SKM-1 (cell line): Measurements from ENCODE around the gene CTNNA2.

Source experiments
- DNase-seq: peaks from one replicate; lab custom pipeline; 2025; ENCODE audit not compliant: unreplicated experiment; lab: John Stamatoyannopoulos, UW

The CTNNA2 gene

DNA sequence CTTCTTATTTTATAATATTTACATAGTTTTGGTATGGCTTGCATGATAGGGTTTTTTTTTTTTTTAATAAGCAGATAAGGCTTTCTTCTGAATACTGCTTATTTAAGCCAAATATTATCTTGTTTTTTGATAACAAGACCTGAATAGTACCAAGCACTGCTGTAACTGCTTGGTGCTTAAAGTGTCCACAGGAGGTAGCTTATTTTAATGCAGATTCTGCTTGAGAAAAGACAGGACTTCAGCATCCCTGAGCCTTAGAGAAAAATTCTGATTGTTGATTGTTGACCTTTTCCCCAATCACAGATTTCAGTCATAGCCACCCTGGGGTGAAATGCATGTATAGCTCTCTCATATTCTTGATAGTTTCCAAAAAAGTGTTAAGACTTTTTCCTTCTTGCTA is 336.4 kb downstream of the CTNNA2 start:
- no peak for DNase-seq

- DNase-seq, result no peak
Measured at GRCh38 chr2:79849949-79850348, 337.1 kb downstream of the CTNNA2 start.

- DNase-seq, result no peak
Measured at GRCh38 chr2:79850912-79851311, 338.1 kb downstream of the CTNNA2 start.

DNA sequence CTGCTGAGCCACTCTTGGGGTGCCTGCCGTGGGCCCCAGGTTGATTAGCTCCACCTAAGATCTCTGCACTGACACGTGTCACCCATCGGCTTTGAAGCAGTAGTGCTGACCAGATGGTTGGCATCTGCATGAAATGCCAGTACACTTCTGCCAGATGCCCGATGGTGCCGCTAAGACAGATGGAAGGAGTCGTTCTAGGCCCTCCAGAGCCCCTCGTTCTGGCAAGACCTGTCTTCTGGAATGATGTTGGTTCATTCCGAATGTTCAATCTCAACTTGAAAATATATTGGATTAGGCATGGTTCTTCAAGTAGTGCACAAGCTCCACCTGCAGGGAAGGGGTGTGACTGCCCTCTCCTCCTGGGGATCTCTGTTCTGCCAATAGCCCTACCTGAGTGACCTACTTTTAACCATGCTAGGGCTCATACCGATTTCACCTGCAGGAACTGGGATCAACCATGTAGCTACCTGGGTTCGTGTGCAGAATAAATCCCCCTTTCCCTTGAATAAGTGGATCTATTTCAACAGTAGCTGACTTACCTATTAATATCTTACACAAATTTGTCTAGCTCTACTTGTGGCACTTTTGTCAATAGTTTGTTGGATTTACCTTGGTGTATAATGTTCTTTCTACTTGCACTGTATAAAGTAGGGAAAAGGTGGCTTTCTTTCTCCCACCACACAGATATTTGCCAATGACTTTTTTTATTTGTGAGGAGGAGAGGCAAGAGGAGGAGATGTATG is 342.6 kb downstream of the CTNNA2 start:
- DNase-seq, result no peak

DNA sequence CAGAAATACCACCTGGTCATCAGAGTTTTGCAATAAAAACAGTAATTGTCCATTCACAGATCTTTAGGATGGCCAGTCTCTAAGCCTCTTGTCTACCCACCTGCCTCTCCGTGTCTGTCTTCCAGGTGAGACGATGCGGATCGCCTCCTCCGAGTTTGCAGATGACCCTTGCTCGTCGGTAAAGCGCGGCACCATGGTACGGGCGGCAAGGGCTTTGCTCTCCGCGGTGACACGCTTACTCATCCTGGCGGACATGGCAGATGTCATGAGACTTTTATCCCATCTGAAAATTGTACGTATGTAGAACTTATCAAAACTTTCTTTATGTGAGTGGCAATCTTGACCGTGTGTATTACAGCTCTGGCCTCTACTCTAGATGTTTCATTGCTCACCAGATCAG is 345.0 kb downstream of the CTNNA2 start:
- DNase-seq, result no peak

- no peak for DNase-seq
Measured at GRCh38 chr2:79860228-79861058, 347.6 kb downstream of the CTNNA2 start.

GRCh38 chr2:79861059-79861374 is 348.2 kb downstream of the CTNNA2 start:
- no peak for DNase-seq

- DNase-seq, result no peak
Measured at GRCh38 chr2:79862756-79863155, 349.9 kb downstream of the CTNNA2 start.

DNA sequence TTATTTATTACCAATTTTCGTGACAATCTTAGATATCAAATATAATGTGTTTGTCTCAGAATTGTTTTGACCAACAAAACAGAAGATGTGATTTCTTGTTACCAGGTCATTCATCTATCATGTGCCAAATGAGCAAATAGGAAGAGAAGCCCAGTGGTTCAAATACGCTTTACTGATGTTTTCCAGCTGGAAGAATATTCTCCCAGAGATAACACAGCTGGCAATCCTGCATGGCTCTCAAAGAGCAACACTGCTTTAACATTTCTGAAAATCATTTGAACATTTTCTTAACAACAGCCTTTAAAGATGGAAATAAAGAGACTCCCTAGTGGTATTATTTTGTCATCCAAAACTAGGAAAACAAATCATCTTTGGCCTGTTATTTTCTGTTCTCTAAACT is 359.8 kb downstream of the CTNNA2 start:
- DNase-seq, result no peak

DNA sequence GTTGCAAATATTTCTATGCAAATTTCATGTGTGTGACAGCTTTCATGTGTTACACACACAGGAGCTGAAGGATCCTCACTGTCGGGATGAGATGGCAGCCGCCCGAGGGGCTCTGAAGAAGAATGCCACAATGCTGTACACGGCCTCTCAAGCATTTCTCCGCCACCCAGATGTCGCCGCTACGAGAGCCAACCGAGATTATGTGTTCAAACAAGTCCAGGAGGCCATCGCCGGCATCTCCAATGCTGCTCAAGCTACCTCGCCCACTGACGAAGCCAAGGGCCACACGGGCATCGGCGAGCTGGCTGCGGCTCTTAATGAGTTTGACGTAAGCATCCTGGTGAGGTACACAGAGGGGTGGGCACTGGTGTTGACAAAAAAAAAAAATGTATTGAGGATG is 361.2 kb downstream of the CTNNA2 start:
- DNase-seq, result no peak

GRCh38 chr2:79876430-79876829 is 363.6 kb downstream of the CTNNA2 start:
- DNase-seq, result no peak

- DNase-seq, result no peak
Measured at GRCh38 chr2:79882548-79882947, 369.7 kb downstream of the CTNNA2 start.

GRCh38 chr2:79887747-79888374 is 375.0 kb downstream of the CTNNA2 start:
- peak; percentile 13 for DNase-seq

- DNase-seq, result no peak
Measured at GRCh38 chr2:79892123-79892522, 379.3 kb downstream of the CTNNA2 start.

DNA sequence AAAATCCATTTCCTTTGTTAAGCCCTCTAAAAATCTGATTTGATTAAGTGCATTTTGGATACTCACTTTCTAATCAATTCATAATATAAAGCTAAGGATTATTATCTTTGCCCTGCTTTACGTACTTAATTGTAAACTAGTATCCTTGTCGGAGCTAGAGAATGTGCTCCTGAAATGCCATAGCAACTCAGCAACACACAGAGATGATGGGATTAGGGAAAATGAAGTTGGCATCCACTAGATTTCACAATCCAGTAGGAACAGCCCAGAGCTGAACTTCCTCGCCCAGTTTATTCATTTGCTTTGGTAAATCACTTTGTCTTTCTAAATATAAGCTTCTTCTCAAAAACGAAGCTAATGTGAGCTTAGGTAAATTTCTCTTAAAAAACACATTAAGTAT is 386.3 kb downstream of the CTNNA2 start:
- DNase-seq, result no peak

- DNase-seq, result no peak
Measured at GRCh38 chr2:79901161-79901560, 388.3 kb downstream of the CTNNA2 start.

- DNase-seq, result no peak
Measured at GRCh38 chr2:79903222-79904000, 390.6 kb downstream of the CTNNA2 start.

- no peak for DNase-seq
Measured at GRCh38 chr2:79906139-79906890, 393.5 kb downstream of the CTNNA2 start.

GRCh38 chr2:79909521-79909920 is 396.7 kb downstream of the CTNNA2 start:
- no peak for DNase-seq

GRCh38 chr2:79910643-79911042 is 397.8 kb downstream of the CTNNA2 start:
- no peak for DNase-seq

DNA sequence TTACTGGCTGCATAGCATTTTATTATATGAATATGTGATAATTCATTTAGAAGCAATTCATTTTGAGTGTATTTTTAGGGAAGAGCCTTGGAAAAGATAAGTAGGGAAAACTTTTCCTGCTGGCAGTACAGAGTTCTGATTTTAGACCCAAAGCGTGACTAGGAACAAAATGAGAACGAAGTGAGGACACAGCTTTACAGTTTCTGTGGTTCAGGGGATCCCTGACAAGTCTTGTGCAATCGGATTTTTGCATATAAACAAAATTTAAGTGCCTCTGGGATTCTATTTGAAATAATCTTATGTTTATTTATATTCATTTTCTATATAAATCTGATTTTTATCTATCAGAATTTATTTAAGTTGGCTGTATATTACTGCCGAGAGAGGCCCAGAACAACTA is 402.6 kb downstream of the CTNNA2 start:
- DNase-seq, result no peak
